ENCODE results near the gene ANKLE2.
"Not testable (repeated sequence)": the region's sequence is repeated elsewhere in the genome, so short reads cannot be mapped to it uniquely, and the experiment has no call there.

ANKLE2 gene

GRCh38 chr12:132761032-132761920, at the start of gene ANKLE2:
Gene ANKLE2, minus strand, starts transcription at chr12:132761832. Its CDS starts 34 bp downstream, at chr12:132761798.
- no peak for DNase-seq

- not testable (repeated sequence) for DNase-seq
Measured at GRCh38 chr12:132809391-132809790, 47.8 kb upstream of the ANKLE2 start.

DNA sequence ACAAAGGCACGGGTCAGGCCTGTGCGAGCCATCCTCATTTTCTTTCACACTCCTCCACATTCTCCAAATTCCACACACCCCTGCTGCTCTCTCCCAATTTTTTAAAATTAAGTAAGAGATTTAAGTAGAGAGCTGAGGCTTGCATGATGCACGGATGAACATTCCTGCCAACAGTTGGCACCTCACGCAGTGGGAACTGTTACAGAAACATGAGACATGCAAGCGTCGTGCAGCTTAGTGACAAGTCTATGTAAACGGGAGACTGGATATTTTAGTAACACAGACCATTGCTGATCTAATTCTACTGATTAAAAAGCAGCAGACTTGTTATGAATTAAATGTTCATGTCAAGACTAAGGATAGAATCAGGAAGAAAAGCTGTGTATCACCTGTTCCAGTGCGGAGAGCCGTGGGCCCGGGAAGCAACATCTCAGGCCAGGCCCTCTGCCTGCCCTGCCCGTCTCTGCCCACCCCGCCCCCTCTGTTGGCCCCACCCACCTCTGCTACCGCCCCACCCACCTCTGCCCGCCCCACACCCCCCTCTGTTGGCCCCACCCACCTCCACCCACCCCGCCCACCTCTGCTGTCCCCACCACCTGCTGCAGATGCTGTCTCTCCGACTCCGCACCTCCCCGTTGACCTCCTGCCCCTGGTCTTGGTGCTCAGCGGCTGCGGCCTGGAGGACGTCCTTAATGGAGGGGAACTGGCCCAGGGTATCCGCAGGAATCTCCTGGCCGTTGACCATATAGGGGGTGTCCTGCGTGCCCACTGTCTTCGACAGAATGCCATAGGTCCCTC, 45.9 kb upstream of the ANKLE2 start:
- DNase-seq: no peak

GRCh38 chr12:132806857-132807256, 45.2 kb upstream of the ANKLE2 start:
- no peak for DNase-seq

- no peak for DNase-seq
Measured at GRCh38 chr12:132804426-132804861, 42.8 kb upstream of the ANKLE2 start.

DNA sequence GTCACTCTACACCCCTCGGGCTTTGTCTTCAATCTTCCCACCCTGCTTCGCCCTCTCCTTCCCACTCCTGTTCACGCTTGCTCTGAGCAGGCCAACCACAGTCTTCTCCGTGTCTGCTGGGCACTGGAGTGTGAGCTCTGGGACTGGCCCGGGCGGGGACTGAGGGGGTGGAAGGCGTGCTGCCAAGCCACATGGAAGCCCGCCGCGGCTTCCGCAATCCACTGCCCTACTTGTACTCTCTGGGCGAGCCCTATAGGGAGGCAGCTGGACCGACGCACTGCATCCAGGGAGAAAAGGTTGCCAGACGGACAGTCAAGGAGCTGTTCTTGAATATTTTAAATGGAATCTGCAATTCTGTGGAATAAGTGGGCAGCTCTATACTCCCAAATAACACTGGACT, 42.3 kb upstream of the ANKLE2 start:
- DNase-seq: no peak

DNA sequence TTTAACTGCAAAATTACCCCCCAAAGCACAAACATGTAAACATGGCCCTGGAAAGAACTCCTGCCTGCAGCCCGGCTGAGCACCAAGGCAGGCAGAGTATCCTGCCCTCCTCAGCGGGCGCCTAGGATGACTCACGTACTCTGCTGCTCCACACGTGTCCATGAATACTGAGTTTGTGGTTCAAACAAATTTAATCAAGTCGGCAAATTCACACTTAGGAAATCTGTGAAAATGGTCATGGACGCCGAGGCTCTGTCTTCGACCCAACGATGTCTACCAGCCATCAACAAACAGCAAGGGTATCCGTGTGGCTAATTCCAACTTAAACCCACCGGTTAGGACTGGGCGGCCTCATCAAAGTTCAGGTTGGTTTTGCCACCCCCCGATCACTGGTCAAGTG, 41.5 kb upstream of the ANKLE2 start:
- no peak for DNase-seq

DNA sequence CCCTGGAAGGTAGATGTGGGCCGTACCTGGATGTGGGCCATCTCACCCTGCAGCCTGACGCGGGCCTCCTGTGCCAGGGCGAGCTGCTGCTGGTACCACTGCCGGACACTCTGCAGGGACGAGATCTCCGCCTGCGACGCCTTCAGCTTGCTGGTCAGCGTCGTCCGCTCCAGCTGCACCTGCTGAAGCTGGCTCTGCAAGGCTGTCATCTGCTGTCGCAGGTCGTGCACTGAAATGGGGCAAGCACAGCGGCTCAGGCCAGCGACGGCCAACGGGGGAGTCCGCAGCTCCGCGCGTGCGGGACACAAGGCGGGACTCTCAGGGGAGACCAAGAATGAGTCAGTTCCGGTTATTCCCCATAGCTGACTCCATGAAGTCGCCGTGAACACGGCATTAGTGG, 40.1 kb upstream of the ANKLE2 start:
- DNase-seq: no peak

DNA sequence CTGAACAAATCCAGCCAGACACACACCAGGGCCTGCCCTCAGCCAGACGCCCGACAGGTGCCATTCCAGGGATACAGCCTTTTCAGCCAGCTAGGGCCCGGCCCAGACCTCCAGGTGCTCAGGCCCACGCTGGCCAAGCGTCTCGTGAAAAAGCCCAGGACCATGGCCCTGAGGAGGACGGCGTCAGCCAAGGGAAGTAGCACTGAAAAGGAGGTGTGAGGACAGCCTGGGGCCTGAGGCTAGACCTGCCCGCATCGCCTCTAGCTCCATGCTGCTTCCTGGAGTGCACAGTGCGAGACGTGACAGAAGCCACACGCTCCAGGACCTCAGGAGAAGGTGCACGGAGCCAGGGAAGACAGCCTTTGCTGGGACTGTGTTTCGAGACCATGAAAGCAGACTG, 37.2 kb upstream of the ANKLE2 start:
- DNase-seq: no peak

DNA sequence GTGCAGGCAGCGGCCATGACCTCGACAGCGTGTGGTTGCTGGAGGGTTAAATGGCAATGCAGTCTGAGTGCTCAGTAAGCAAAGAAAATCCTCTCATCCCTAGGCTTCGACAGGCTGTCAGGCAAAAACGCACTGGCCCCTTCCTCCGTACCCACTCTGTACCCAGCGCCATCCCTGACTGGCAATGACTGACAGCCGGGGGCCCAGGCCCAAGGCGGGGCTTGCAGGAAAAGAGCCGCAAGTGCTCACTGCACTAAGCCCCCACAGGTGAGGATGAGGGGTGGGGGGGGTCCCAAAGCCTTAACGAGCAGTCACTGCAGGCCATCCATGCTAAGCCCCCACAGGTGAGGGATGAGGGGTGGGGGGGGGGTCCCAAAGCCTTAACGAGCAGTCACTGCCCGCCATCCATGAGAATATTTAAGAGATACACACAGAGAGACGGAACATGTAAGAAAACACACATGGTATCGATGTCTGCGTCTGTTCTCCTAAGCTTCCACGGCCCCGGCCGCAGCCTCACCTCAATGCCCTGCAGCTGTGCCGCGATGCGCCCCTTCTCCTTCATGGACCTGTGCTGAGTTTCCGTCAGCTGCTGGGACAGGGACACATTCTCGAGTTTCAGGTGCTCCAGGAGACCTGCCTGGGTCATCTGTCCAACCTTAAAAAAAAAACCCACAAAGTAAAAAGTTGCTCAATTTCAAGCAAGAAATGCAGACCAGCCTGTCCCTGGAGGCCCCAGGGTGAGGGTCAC, 36.4 kb upstream of the ANKLE2 start:
- DNase-seq: no peak

DNA sequence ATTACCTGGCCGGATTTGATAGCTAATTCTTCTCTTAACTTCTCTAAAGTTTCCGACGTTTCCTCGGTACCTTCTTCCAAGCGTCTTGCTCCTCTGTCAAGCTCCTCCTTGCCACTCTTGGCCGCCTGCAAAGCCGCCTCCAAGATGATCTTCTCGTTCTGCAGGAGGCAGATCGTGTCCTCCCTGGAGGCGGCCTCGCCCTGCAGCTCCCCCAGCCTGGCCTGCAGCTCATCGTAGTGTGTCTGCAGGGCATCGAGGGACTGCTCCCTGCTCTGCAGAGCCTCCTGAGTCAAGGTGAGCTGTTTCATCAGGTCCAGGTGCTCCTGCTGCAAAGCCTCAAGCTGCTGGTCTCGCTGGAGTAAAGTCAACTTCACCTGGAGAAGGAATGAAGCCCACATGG, 34.2 kb upstream of the ANKLE2 start:
- no peak for DNase-seq

DNA sequence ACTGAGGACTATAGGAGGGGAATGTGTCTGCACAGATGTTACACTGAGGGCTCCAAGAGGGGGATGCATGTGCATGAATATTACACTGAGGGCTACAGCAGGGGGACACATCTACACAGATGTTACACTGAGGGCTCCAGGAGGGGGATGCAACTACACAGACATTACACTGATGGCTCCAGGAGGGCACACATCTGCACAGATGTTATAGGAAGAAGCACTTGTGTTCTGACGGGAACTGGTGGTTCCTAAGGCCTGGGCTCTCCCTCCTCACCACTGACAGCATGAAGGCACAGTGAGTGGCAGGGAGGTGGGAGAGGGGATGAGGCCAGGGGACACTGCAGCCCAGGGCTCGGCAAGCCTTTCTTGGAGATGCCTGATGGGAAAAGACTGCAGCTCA, 30.3 kb upstream of the ANKLE2 start:
- DNase-seq: not testable (repeated sequence)

- no peak for DNase-seq
Measured at GRCh38 chr12:132789099-132789471, 27.5 kb upstream of the ANKLE2 start.

DNA sequence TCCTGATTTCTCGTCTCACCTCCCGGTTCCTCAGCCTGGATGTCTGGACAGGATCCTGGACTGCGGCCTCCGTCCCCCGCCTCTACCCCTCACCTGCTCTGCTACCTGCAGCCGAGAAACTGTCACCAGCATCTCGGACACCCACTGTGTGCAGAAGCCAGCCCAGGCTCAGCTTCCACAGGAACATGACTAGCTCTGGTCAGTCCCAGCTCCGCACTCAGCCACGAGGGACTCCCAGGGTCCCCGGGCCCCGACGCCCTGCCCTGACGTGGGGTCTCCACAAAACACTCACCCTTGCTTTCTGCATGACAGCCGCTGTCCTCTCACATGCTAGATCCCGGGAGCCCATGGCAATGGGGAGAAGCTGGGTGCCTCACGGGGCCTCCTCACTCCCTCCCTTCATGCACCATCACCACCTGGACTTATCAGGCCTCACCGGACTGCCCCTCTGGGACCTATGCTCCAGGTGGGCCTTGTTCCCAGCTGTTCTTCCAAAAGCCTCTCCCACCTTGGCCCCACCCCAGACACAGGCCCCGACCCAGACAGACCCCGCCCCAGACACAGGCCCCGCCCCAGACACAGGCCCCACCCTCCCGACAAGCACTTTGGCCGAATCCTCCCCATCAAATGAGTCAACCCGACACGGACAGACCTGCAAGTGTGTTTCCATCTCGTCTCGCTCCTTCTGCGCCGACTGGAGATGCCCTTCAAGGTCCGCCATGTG, 26.9 kb upstream of the ANKLE2 start:
- no peak for DNase-seq

DNA sequence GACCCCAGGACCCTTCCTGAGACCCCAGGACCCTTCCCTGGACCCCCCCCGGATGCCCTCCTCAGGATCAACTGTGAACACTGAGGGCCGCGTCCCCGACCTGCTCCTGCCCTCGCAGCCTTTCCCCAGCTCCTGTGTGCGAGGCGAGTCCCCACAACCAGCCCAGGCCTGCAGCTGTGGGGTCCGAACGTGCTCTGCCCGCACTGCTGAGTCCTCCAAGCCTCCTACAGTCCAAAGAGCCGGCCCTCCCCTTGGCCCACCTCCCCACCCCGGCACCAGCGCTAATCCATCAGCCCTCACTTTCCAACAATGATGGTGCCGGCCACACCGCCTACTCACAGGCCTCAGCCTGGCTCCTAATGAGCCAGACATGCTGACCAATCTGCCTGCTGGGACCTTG, 26.2 kb upstream of the ANKLE2 start:
- DNase-seq: no peak

- no peak for DNase-seq
Measured at GRCh38 chr12:132786192-132786591, 24.6 kb upstream of the ANKLE2 start.

DNA sequence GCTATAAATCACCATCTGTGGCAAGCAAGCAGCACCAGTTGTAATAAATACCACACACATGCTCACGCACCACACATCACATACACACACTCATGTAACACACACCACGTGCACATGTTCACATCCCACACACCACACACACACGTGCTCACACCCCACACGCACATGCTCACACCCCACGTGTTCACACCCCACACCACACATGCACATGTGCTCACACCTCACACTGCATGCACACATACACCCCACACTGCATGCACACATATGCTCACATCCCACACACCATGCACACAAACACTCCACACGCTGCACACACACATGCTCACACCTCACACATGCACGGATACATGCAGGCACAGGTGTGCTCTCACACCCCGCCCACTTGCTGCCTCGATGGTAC, 22.9 kb upstream of the ANKLE2 start:
- no peak for DNase-seq

GRCh38 chr12:132783917-132784531, 22.4 kb upstream of the ANKLE2 start:
- DNase-seq: no peak

- no peak for DNase-seq
Measured at GRCh38 chr12:132781938-132782337, 20.3 kb upstream of the ANKLE2 start.

DNA sequence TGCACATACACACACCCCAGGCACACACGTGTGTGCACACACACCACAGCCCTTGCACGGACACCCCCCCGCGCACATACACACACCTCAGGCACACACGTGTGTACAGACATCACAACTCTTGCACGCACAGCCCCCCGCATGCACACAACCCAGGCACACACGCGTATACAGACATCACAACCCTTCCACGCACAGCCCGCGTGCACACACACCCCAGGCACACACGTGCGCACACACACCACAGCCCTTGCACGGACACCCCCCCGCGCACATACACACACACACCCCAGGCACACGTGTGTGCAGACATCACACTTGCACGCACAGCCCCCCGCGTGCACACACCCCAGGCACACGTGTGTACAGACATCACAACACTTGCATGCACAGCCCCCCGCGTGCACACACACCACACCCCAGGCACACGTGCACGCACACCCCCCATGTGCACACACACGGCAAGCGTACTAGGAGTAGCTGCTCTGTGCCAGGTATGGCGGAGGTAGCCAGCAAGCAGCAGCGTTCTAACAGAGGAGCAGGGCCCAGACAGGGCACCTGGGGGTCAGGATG, 18.2 kb upstream of the ANKLE2 start:
- no peak for DNase-seq

- DNase-seq: no peak
Measured at GRCh38 chr12:132777614-132778013, 16.0 kb upstream of the ANKLE2 start.
